ENCODE results near the gene GLIPR1L2. TPM values are rescaled to one million over a fixed set of nuclear protein-coding genes. Genes with fewer than 3 reads are reported as not detected.

Gene GLIPR1L2
- total and polyA plus RNA-seq, 2 experiments from 2014 or later = 0.08 TPM; not detected in 1

GRCh38 chr12:75419841-75420240 lies 29.0 kb downstream of the GLIPR1L2 start:
- Histone ChIP-seq H3K9me2 (ENCODE audit: insufficient read depth) (0 out of 2 replicates have a peak, but pooled peaks cover 5% of the 10 kb centered on the region), H3F3A (replicated peaks; ENCODE audit: low read depth) (no peaks in the 10 kb centered on the region), H3K27me3 (ENCODE audit: insufficient read depth) (no peaks in the 10 kb centered on the region), H3K4me3 (no peak overlapping the region), H2AFZ (no peak overlapping the region), H3K27ac (ENCODE audit: low read depth) (no peak overlapping the region), H3K79me2 (replicated peaks; ENCODE audit: insufficient read depth) (no peaks in the 10 kb centered on the region), H4K20me1 (replicated peaks; ENCODE audit: insufficient read depth) (no peaks in the 10 kb centered on the region), H3K4me1 (ENCODE audit: insufficient read depth) (no peaks in the 10 kb centered on the region), H3K36me3 (ENCODE audit: insufficient read depth) (no peaks in the 10 kb centered on the region), H3K4me2 (no peak overlapping the region)
- Mint-ChIP-seq H3K27ac (no peak overlapping the region), H3K4me1 (no peaks in the 10 kb centered on the region), H3K4me3 (no peak overlapping the region), H3K36me3 (ENCODE audit: low read depth) (peaks cover 5% of the 10 kb centered on the region), H3K27me3 (ENCODE audit: insufficient read depth, low read depth, poor library complexity) (no peaks in the 10 kb centered on the region), H3K9me3 (peaks cover 11% of the 10 kb centered on the region)
- DNase-seq (ENCODE audit: low spot score) (no peak), ATAC-seq (no peak)
- TF ChIP-seq EZH2phosphoT487 (IDR thresholded peaks at IDR 0.05; ENCODE audit: unreplicated experiment) = no peak
- TF ChIP-seq ZNF331 (CRISPR knock-in tag; IDR thresholded peaks at IDR 0.05; ENCODE audit: low read depth) = no peak
- no peak for TF ChIP-seq ETS1 (IDR thresholded peaks at IDR 0.05)
- TF ChIP-seq ZNF462 (CRISPR knock-in tag; IDR thresholded peaks at IDR 0.05) = no peak
- no peak for TF ChIP-seq JUNB (IDR thresholded peaks at IDR 0.05; ENCODE audit: unreplicated experiment)
- no peak for TF ChIP-seq ZNF114 (CRISPR knock-in tag; IDR thresholded peaks at IDR 0.05)
- no peak for TF ChIP-seq CTCF (conservative IDR thresholded peaks at IDR 0.05; ENCODE audit: low read depth in 2 of 2)
- no peak for TF ChIP-seq CREB1 (CRISPR knock-in tag; IDR thresholded peaks at IDR 0.05; ENCODE audit: low read depth)
- no peak for TF ChIP-seq POLR2AphosphoS5 (IDR thresholded peaks at IDR 0.05; ENCODE audit: low read depth)
- no peak for TF ChIP-seq EZH2 (IDR thresholded peaks at IDR 0.05; ENCODE audit: low read depth, unreplicated experiment)
- TF ChIP-seq NANOG (IDR thresholded peaks at IDR 0.05; ENCODE audit: borderline replicate concordance) = no peak
- no peak for TF ChIP-seq STAT1 (IDR thresholded peaks at IDR 0.05; ENCODE audit: unreplicated experiment)

Data from GM23338 (cell line).